NCI-H526 (cell line): ENCODE measurements around the gene GGA2.
"Not testable (repeated sequence)": the region's sequence is repeated elsewhere in the genome, so short reads cannot be mapped to it uniquely, and the experiment has no call there.

Source experiments
- DNase-seq, 2 experiments: peaks; one replicate each; lab custom pipeline; 2025; lab: John Stamatoyannopoulos, UW

GGA2 gene

DNA sequence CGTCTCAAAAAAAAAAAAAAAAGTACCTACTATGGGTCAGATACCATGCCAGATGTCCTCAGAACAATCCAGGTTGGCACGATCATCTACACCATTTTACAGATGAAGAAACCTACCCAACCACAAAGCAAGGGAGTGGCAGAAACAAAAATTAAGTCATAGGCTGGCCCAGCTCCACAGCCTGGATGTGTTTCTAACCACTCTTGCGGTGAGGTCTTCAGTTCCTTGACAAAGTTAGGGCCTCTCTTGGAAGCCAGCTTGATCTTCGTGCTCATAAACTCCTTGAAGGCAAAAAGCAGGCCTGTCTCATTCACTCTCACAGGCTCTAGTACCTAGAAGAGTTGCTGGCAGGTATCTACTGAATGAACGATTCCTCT is 6.2 kb downstream of the GGA2 start:
- no peak for DNase-seq

DNA sequence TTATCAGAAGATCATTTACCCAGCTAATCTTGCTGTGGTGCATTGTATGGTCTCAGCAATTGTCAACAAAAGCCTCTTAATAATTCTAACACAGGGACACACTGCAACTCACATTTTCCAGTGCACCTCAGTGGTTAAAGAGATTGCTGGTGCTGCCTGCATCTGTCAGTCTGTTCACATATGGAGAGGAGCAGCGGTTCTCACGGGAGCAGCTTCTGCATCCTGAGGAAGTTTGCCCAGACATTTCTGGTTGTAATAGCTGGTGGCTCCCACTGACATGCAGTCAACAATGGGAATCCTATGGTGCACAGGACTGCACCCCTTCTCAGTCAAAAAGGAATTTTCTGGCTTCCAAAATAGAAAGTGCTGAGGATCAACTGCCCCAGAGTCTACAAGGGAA is 7.8 kb downstream of the GGA2 start:
- DNase-seq, result no peak

DNA sequence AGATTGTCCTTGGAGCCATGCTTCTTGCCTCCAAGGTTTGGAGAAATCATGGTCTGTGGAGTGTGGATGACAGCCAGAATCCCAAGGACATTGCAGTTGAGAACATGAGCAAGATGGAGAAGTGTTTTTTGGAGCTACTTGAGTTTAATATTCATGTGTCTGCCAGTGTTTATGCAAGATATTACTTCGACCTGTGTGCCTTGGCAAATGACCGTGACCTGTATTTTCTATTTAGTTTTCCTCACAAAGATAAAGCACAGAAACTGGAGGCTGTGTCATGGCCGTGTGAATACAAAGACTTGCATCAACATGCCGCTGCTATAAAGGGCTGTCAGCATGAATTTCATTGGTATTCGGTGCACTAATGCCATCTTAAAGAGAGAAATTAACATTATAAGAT is 9.0 kb downstream of the GGA2 start:
- no peak for DNase-seq

GRCh38 chr16:23500862-23501225 is 9.4 kb downstream of the GGA2 start:
- no peak for DNase-seq

GRCh38 chr16:23500212-23500861 is 10.0 kb downstream of the GGA2 start:
- DNase-seq, result no peak

DNA sequence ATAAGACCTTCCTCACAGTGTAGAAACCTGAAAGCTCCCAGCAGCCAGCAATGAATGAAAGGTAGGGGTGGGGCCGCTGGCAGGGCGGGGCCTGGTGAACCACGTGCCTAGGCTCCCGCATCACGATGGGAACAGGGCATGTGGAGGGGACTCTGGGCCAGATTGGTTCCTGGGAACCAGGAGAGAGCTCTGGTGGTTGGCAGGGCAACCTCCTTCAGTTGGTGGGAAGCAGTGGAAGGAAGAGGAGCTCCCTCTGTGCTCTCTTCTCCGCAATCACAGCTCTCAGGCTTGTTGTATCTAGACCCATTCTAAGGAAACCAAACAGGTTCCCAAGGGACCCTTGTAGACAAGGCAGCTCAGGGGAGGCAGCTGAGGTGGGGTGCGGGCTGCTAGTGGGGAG is 10.5 kb downstream of the GGA2 start:
- DNase-seq, result no peak

DNA sequence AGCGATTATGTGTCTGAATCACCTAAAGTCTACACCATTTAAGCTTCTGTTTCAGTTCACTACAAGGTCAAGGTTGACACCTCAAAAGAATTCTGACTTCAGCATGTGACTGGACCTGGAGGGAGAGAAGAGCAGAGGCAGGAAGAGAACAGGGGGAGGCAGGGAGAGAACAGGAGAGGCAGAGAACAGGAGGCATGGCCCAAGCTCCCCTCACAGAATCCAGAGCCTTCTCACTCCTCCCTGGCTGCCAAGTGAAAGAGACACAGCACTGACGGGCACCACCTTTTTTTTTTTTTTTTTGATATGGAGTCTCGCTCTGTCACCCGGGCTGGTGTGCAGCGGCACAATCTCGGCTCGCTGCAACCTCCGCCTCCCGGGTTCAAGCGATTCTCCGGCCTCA is 11.4 kb downstream of the GGA2 start:
- DNase-seq, result no peak

- DNase-seq, result no peak
Measured at GRCh38 chr16:23497543-23497868, 12.8 kb downstream of the GGA2 start.

DNA sequence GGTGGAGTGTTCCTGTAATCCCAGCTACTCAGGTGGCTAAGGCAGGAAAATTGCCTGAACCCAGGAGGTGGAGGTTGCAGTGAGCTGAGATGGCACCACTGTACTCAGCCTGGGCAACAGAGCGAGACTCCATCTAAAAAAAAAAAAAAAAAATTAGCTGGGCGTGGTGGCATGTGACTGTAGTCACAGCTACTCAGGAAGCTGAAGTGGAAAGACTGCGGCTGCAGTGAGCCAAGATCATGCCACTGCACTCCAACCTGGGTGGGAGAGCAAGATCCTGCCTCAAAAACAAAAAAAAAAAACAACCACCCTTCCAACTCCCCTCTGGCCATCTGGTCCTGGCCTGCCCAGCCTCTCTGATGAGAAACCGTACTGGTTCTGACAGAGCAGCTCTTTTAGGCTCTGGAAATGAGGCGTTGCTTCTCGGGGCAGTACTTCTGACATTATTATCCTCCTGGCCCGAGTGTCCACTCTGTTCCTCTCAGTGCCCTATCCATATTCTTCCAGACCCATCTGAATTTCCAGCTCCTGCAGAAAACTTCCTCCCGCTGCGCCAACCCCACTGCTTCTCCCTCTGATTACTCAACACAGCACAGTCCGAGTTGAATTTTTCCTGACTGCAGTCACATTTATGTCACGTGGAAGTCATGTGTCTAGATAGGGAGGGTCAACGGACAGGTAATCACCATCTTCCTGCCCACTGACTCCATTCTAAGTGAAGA is 13.3 kb downstream of the GGA2 start:
- no peak for DNase-seq

GRCh38 chr16:23495671-23496070 is 14.6 kb downstream of the GGA2 start:
- DNase-seq, result no peak

GRCh38 chr16:23494188-23494587 is 16.1 kb downstream of the GGA2 start:
- DNase-seq, result no peak

DNA sequence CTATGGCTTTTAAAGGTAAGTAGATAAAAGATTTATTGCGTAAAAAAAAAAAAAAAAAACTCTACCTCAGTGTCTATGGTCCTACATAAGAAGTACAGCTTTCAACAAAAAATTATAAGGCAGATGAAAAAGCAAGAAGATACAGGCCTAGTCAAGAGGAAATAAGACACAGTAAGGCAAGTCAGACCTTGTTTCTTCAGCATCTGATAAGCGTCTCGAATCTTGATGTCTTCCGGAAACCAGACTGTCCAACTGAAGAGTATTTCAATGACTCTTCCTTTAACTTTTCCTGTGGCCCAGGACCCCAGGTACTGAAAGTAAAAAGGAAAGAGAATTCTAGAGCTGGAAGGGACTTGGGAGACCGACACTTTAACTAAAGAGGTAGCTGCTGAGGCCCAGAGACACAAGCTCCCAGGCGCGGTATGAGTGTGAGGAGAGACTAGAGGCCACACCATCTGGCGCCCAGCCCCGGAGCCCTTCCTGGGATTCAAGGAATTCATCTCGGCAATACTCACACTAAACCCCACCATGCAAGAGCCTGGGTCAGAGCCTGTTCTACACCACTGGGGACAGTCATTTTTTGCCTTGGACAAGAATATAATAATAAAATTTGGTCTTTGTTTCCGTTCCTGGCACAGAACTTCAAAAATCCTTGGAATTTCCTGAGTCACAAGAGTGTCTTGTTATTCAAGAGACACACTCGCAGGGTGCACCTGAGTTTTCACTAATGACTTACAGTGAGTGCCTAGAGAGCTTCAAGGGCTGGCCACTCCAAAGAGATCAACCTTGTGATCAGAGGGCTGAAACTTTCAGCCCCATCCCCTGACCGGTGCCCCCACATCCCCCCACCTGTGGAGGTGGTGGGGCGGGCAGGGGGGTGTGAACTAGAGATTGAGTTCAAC is 18.6 kb downstream of the GGA2 start:
- no peak for DNase-seq

- DNase-seq, result no peak
Measured at GRCh38 chr16:23486480-23486879, 23.8 kb downstream of the GGA2 start.

- no peak for DNase-seq
Measured at GRCh38 chr16:23485841-23486240, 24.5 kb downstream of the GGA2 start.

DNA sequence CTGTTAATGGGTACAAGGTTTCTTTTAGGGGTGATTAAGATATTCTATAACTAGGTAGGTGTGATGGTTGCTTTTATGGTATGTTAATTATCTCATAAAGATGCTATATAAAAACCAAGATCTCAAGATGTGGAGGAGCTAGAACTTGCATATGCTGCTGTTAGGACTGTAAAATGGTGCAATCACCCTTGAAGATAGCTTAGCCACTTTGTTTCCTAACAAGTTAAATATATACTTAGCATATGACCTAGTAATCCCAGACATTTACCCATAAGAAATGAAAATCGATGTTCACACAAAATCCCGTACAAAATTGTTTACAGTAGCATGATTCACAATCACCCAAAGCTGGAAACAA is 25.1 kb downstream of the GGA2 start:
- no peak for DNase-seq

- no peak for DNase-seq
Measured at GRCh38 chr16:23484510-23485256, 25.6 kb downstream of the GGA2 start.

DNA sequence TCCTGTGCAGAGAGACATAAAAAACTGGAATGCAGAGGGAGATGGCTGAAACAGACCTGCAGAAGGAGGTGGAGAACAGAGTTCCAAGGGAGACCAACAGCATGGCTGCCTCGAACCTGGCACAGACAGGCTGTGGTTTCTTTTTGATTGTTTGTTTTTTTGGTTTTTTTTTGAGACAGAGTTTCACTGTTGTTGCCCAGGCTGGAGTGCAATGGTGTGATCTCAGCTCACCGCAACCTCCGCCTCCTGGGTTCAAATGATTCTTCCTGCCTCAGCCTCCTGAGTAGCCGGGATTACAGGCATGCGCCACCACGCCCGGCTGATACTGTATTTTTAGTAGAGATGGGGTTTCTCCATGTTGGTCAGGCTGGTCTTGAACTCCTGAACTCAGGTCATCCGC is 26.8 kb downstream of the GGA2 start:
- DNase-seq, result not testable (repeated sequence)

- DNase-seq, result no peak
Measured at GRCh38 chr16:23482778-23483177, 27.5 kb downstream of the GGA2 start.

GRCh38 chr16:23480257-23480656 is 30.0 kb downstream of the GGA2 start:
- no peak for DNase-seq

GRCh38 chr16:23479138-23479537 is 31.2 kb downstream of the GGA2 start:
- no peak for DNase-seq

- no peak for DNase-seq
Measured at GRCh38 chr16:23478566-23478965, 31.7 kb downstream of the GGA2 start.

- DNase-seq, result no peak
Measured at GRCh38 chr16:23476289-23476688, 34.0 kb downstream of the GGA2 start.

DNA sequence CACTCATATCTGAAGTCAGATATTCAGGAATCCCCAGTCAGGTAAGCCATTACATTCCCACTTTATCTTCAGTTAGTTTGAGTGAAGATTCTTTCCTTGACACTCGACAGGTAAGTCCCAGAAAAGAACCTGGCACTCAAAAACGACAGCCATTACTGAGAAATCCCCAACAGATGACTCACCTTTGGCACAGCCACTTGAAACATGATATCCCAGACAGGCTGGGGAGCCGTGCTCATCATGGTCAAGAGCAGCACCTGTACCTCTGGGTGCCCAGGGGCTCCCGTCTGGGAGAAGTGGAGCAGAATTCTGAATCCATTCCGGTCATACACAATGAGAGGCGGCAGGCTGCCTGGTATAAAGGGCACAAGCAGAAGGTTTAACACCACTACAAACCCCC is 40.5 kb downstream of the GGA2 start:
- no peak for DNase-seq
